Measurements from ENCODE around the gene TMEM222. TPM values are rescaled to one million over a fixed set of nuclear protein-coding genes. Genes with fewer than 3 reads are reported as not detected.

Gene TMEM222
- total and polyA plus RNA-seq, 10 of the 15 experiments (the other 5 are each of a cell fraction or from before 2014, with no cell fraction given): 3.8 to 43.5 (median 35.4) TPM

GRCh38 chr1:27348861-27349783 lies 27.2 kb downstream of the TMEM222 start:
- Histone ChIP-seq H3K9ac (ENCODE audit: control insufficient read depth, insufficient read depth, low read length) (no peak overlapping the region), H3K4me2 (ENCODE audit: control insufficient read depth, insufficient read depth) (peak overlapping the region; percentile 71; the same call in 1 of the 2 replicates), H4K20me1 (ENCODE audit: control insufficient read depth, insufficient read depth) (no peaks in the 10 kb centered on the region), H2AFZ (ENCODE audit: control insufficient read depth, low read depth, low read length) (peak overlapping the region; percentile 43; the same call in 1 of the 2 replicates), H3K79me2 (ENCODE audit: control insufficient read depth, insufficient read depth, low read length) (no peaks in the 10 kb centered on the region), H3K27ac (ENCODE audit: control insufficient read depth, insufficient read depth) (no peak overlapping the region), H3K4me3 (no peak overlapping the region), H3K36me3 (ENCODE audit: control insufficient read depth in 2 of 2, insufficient read depth in 2 of 2, low read length in 1 of 2) (no peaks in the 10 kb centered on the region), H3K4me1 (ENCODE audit: control insufficient read depth, insufficient read depth, low read length) (no peaks in the 10 kb centered on the region; the same call in 1 of the 2 replicates), H3K27me3 (replicated peaks in 1 of 2; ENCODE audit: control insufficient read depth in 2 of 2, insufficient read depth in 2 of 2, low read length in 1 of 2) (no peaks in the 10 kb centered on the region), H3K9me3 (replicated peaks; ENCODE audit: control insufficient read depth, insufficient read depth, low read length) (no peaks in the 10 kb centered on the region)
- peak; percentile 84 for TF ChIP-seq NR2F1 (conservative IDR thresholded peaks at IDR 0.05)
- TF ChIP-seq EGR1 (IDR thresholded peaks at IDR 0.05; ENCODE audit: borderline replicate concordance in 1 of 2, low read depth in 2 of 2, low read length in 2 of 2): peak in 1 of 2 experiments; percentile 41; a peak in 1 of 3 replicates
- TF ChIP-seq POU2F2 (IDR thresholded peaks at IDR 0.05; ENCODE audit: borderline replicate concordance, low read depth, low read length): no peak
- TF ChIP-seq SP1 (IDR thresholded peaks at IDR 0.05; ENCODE audit: low read depth, low read length): peak; percentile 23
- no peak for TF ChIP-seq TBL1XR1 (IDR thresholded peaks at IDR 0.05; ENCODE audit: low read depth, low read length)
- peak; percentile 76 for TF ChIP-seq NR2C2 (IDR thresholded peaks at IDR 0.05; ENCODE audit: borderline replicate concordance, control insufficient read depth, insufficient read length, low read depth)
- peak; percentile 84 for TF ChIP-seq NR2C1 (IDR thresholded peaks at IDR 0.05)
- CTCF ChIA-PET: interaction anchor here (0.6 to 0.9 kb wide), 2 partner anchors 16 to 273 kb away, joined by 3 read pairs; no protein-coding TSS in a partner anchor
- intact Hi-C loops (cut with micrococcal nuclease; ENCODE audit: unreplicated experiment): no loop called here
- POLR2A ChIA-PET: no interaction called here
- 55% methylated on average over 38 of the region's 51 CpGs for WGBS (ENCODE audit: insufficient coverage, insufficient replicate concordance, low lambda C conversion rate, missing lambda C conversion rate)
- in situ Hi-C loops (cut with MboI): no loop called here
- RAD21 ChIA-PET (ENCODE audit: unreplicated experiment): interaction anchor here (0.6 kb wide), 1 partner anchor 11 kb away, joined by 3 read pairs; no protein-coding TSS in a partner anchor
- no TSS peak for BruUV-seq (replicated peaks)
- no peak for FAIRE-seq
- no peak; the same call in 2 of the 3 replicates for ATAC-seq
- SMC1A ChIA-PET (ENCODE audit: uncharacterized antibody, unreplicated experiment): no interaction called here
- DNase-seq (ENCODE audit: low read depth, low spot score): no peak

Measured in GM12878 (cell line).